ENCODE results near the gene COMMD1.

Gene COMMD1

DNA sequence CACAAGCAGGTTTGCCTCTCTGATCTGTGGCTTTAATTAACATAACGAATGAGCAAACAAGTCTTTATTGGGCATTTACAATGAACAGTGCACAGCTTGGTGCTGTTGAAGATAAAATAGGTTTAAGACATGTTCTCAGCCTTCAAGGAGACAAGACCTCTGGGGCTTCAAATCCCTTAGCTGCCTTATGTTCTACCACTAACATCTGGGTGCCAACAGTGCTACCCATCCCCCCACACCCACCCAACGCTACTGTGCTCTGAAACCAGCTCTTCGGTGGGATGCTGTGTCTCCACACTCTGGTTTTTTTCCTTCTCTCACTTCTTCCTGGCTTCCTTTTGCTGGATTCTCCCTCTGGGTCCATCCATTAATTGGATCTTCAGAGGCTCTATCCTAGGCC, 276.4 kb downstream of the COMMD1 start:
- DNase-seq (ENCODE audit: low spot score), result no peak

GRCh38 chr2:62184512-62185230, 279.2 kb downstream of the COMMD1 start:
- DNase-seq (ENCODE audit: low spot score), result no peak
